NCI-H748 (cell line): ENCODE data around the gene FHOD1.

ENCODE experiments used
- DNase-seq: peaks from one replicate; lab custom pipeline; 2025; ENCODE audit not compliant: unreplicated experiment; lab: John Stamatoyannopoulos, UW

FHOD1 gene

DNA sequence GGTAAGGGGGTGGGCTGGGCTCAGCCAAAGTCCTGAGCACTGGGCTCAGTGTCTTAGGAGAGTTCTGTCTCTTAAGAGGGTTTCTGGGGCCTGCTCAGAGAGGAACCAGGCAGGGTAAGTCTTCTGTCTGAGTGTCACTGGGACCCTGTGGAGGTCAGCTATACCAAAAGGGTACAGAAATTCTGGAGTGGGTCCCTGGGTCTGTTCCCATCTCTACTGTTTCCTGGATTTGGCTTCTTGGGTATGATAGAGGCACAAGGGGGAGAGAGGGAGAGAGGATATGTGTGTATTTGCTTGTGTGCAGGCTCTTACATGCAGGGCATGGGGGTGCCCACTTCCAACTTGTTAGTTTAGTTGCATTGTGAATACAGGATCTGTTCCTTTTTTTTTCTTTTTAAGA, 53.7 kb downstream of the FHOD1 start:
- DNase-seq = no peak

GRCh38 chr16:67192781-67193361, 54.4 kb downstream of the FHOD1 start:
- no peak for DNase-seq

DNA sequence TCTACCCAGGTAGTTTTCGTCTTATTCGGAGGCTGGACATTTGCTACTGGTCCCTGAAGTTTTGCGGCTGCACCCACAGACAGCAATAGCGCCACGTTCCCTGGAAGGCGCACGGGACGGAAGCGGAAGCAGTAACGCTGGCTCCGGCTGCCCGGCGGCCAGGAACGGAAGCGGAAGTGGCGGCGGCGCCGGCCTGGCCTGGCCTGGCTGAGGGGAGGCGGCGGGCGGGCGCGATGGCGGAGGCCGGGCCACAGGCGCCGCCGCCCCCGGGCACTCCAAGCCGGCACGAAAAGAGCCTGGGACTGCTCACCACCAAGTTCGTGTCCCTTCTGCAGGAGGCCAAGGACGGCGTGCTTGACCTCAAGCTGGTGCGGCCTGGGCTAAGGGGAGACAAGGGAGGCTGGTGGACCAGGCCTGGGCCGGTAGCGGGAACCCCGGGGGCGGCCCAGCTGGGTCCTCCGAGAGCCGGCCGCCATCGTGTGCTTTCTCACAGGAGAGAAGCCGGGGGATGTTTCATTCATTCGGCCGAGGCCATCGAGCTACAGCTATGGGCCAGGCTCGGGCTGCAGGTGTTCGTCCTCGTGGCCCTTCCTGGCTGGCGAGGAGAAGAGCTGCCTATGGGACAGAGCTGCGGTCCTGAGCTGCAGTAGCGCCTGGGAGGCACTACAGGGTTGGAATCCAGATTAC, 55.1 kb downstream of the FHOD1 start, which contains the start of gene E2F4:
Gene E2F4 (plus strand): TSS at position 161 of the 687 bp plus-strand sequence. CDS start 73 bp downstream, at position 234.
- peak; percentile 88 for DNase-seq

DNA sequence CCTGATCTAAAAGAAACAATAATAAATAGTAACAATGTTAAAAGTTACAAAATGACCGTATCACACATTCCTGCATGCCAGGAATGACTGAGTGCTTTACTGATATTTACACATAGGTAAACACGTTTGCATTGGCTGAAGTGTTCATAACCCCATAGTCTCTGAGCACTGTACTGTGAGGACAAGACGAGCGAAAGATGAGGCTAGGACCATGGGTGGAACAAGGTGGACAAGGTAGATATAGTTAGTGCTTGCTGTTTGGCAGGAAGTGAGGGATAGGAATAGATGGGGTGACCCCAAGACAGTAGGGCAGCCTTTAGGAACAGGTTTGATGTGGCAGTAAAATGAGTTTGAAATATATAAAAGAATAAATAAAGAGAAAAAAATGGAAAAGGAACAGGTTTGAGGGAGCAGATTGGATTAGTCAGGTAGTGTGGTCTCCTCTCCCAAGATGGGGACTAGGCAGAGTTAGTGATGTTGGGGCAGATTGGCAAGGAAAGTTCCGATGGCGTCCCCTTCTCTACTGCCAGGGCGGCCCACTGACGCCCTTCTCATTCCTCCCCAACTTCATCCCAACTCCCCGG, 55.8 kb downstream of the FHOD1 start:
- no peak for DNase-seq

GRCh38 chr16:67190448-67191399, 56.6 kb downstream of the FHOD1 start:
- no peak for DNase-seq

- DNase-seq = no peak
Observed at GRCh38 chr16:67190041-67190440, 57.2 kb downstream of the FHOD1 start, which contains the start of gene EXOC3L1. Gene EXOC3L1, minus strand, starts transcription at chr16:67190136. Its CDS starts 460 bp downstream, at chr16:67189676.

DNA sequence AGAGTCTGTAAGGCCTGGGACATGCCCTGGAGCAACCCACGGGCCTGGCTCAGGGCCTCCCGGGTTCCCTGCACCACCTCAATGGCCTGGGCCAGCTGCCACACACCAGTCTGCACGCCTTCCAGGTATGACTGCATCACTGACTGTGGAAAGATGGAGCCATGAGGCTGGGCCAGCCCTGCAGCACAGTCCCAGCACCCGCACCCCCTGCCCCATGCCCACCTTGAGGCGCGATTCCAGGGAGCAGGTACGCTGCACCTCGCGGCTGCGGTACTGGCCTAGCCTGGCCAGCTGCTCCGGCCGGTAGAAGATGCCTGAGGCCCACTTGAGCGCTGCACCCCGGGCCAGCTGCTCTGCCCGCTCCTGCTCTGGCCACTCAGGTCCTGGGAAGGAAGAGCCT, 58.5 kb downstream of the FHOD1 start:
- no peak for DNase-seq

DNA sequence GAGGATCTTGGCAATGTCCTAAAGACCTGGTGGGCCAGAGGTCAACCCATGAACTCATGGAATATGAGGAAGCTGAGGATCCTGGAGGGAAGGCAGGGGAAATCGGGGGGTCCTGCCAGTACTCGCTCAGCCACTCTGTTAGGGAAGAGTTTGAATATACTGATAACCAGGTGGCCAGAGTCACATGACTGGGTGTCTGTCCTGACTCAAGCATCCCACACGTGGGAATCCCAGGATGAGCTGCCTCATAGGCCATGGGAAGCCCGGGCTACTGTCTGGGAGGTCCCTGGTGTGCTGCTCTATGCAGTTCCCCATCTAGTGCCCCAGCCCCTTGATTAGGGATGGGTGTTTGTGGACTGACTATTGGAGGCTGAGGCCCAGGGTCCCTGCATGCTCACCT, 59.0 kb downstream of the FHOD1 start:
- no peak for DNase-seq

GRCh38 chr16:67187175-67187890, 59.9 kb downstream of the FHOD1 start:
- DNase-seq = no peak

DNA sequence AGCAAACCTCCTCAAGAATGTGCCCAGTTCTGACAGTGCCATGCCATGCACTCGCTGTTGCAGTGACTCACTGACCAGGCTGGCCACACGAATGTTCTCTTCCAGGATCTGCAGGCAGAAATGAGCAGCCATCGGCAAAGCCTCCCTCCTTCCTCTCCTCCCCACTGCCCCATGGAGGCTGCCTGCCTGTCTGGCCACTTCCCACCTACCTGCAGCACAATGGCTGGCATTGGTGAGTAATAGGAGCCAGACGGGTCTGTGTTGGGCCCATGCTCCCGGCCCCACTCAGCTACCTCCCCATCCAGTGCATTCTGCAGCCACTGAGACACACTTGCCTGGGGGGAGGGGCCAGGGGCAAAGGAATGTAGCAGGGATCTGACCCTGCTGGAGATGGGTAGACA, 60.7 kb downstream of the FHOD1 start:
- no peak for DNase-seq

DNA sequence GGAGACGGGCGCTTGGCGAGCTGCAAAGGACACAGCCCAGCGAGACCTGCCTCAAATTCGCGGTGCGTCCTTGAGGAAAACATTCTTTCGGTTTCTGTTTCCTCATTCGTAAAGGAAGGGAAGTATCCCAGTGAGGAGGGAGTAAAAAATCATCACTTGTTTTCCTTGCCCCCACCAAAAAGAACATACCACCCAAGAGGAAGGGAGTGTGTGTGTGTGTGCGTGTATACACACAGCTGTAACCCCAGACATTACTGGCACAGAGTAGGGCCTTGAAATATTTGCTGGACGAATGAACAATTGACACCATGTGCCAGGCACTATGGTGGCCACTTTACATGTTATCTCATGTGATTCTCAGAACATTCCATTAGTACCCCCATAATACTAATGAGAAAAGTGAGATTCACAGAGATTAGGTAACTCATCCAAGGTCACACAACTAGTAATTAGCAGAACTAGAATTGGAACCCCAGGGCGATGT, 61.6 kb downstream of the FHOD1 start:
- no peak for DNase-seq

GRCh38 chr16:67184995-67185650, 62.2 kb downstream of the FHOD1 start:
- peak; percentile 78 for DNase-seq

GRCh38 chr16:67184453-67184994, 62.8 kb downstream of the FHOD1 start:
- peak; percentile 68 for DNase-seq

DNA sequence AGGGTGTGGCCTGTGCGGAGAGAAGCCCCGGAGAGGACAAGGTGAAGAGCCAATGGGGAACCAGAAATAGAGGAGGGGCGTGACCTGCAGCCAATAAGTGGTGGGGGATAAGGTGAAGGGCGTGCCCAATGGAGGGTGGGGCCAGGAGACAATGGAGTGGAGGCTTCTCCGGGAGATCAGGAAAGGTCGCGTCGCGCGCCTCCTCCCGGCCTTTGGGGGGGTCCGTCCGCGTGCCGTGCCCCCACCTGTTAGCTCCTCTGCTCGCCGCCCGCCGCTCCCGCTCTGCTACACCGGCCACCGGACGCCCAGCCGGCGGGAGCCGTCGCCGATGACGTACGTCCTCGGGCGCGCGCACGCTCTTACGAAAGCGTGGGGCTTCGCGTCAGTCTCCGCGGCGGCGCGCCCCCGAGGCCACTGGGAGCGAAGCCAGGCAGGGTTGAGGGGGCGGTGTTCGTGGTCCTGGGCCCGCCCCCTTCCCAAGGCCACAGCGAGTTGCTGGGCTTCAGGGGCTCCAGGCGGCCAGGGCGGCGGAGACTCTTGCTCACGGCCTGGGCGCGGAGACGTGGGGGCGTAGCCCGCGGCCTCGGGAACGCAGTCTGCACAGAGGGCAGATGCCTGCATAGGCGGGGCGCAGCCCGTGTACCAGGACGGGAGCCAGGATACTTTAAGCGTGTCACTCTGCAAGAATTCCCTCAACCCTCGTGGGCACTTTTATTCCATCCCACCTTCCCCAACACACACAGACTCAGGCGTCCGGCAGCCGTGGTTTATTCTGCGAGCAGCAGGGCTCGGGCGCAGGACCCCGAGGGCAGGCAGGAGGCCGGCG, 63.4 kb downstream of the FHOD1 start, which contains the start of gene MATCAP1:
Gene MATCAP1 (minus strand): TSS at position 337 of the 826 bp plus-strand sequence. CDS start 3,353 bp downstream, outside the sequence.
- peak; percentile 96 for DNase-seq

DNA sequence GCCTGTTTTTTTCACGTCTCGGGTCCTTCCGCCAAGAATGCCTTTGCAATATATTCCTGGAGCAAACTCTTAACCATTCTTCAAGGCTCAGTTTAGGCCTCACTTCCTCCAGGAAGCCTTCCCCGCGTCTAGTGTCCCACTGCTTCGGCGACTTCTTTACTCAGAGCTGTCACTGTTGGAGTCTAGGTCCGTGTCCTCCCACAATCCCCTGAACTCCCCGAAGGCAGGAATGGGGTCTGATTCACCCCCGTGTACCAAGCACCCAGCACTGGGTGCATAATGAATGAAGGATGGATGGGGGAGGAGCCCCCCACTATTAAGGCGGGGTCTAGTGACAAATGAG, 64.0 kb downstream of the FHOD1 start:
- DNase-seq = no peak

DNA sequence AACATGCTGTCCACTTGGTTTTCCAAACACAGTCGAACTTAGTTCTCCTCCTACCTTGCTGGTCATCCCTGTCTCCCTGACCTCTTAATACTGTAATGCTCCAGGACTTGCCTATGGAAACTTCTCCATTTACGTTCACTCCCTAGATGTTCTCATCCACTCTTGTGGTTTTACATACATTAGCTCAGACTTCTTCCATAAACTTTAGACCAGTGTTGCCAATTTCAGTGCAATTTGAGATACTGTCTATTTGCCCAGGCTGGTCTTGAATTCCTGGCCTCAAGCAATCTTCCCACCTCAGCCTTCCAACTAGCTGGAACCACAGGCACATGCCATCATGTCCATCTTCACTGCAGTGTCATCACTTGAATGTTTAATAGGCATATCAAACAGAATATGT, 65.0 kb downstream of the FHOD1 start:
- no peak for DNase-seq

GRCh38 chr16:67181346-67181745, 65.9 kb downstream of the FHOD1 start:
- DNase-seq = no peak

DNA sequence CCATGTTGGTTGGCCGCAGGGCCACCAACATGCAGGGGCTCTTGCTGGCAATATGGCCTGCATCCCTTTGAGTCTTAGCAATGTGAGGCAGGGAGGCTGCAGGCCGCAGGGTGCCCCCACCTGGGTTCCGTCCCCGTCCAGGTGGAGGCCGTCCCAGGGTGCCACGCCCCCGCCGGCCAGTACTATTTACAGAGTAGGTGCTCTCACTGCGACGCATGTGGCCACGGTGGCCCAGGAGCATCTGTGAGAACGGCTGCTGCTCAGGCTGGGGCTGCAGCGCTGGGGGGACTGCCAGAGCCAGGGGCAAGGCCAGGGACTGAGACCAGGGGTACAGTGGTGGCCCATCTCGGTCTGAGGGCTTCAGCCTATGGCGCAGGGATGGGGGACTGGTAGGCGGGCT, 67.1 kb downstream of the FHOD1 start:
- DNase-seq = no peak
